ENCODE data around the gene COLEC11.
A peak's percentile ranks its signal among the peaks of the same experiment; 100 is the strongest.

Gene COLEC11

GRCh38 chr2:3639653-3640052, 44.7 kb downstream of the COLEC11 start:
- no peak for DNase-seq

GRCh38 chr2:3641181-3641580, 46.3 kb downstream of the COLEC11 start:
- no peak for DNase-seq

- no peak for DNase-seq
Measured at GRCh38 chr2:3641841-3642421, 47.0 kb downstream of the COLEC11 start.

- no peak for DNase-seq
Measured at GRCh38 chr2:3642521-3643215, 47.8 kb downstream of the COLEC11 start.

GRCh38 chr2:3643371-3644245, 48.7 kb downstream of the COLEC11 start:
- no peak for DNase-seq

GRCh38 chr2:3644246-3644525, 49.3 kb downstream of the COLEC11 start:
- no peak for DNase-seq

- no peak for DNase-seq
Measured at GRCh38 chr2:3644891-3645605, 50.1 kb downstream of the COLEC11 start.

GRCh38 chr2:3645745-3646389, 51.0 kb downstream of the COLEC11 start:
- no peak for DNase-seq

GRCh38 chr2:3646446-3646845, 51.5 kb downstream of the COLEC11 start:
- no peak for DNase-seq

- no peak for DNase-seq
Measured at GRCh38 chr2:3647246-3647645, 52.3 kb downstream of the COLEC11 start.

GRCh38 chr2:3647831-3648651, 53.1 kb downstream of the COLEC11 start:
- no peak for DNase-seq

GRCh38 chr2:3648652-3649177, 53.8 kb downstream of the COLEC11 start:
- DNase-seq, result no peak

GRCh38 chr2:3649581-3649980, 54.7 kb downstream of the COLEC11 start:
- DNase-seq, result no peak

GRCh38 chr2:3650140-3650920, 55.4 kb downstream of the COLEC11 start:
- no peak for DNase-seq

- peak; percentile 47 to 57 for DNase-seq
Measured at GRCh38 chr2:3651691-3652648, 57.1 kb downstream of the COLEC11 start.

- no peak for DNase-seq
Measured at GRCh38 chr2:3652896-3653625, 58.1 kb downstream of the COLEC11 start.

GRCh38 chr2:3654011-3654410, 59.1 kb downstream of the COLEC11 start:
- no peak for DNase-seq

- no peak for DNase-seq
Measured at GRCh38 chr2:3654531-3655225, 59.8 kb downstream of the COLEC11 start.
